OCI-LY1 (cell line): ENCODE results near the gene ATP7B.

Source experiments
- EZH2 ChIP-seq: fragments of 200-600 bp; sonication (generic), shearing (Covaris generic); IDR thresholded peaks from 2 replicates; pipeline ENCODE4 v1.8.0; 2017; ENCODE audit warnings: borderline replicate concordance, mixed run types, mild to moderate bottlenecking, antibody characterized with exemption, low read length, moderate library complexity, mixed read lengths
- TF ChIP-seq, protein P1 (sequence below): fragments of 200-600 bp; sonication (generic), shearing (Covaris generic); IDR thresholded peaks from 2 replicates; pipeline ENCODE4 v1.5.1; 2017; ENCODE audit warnings: mild to moderate bottlenecking, antibody characterized with exemption, low read length, moderate library complexity, mixed read lengths

DNA sequence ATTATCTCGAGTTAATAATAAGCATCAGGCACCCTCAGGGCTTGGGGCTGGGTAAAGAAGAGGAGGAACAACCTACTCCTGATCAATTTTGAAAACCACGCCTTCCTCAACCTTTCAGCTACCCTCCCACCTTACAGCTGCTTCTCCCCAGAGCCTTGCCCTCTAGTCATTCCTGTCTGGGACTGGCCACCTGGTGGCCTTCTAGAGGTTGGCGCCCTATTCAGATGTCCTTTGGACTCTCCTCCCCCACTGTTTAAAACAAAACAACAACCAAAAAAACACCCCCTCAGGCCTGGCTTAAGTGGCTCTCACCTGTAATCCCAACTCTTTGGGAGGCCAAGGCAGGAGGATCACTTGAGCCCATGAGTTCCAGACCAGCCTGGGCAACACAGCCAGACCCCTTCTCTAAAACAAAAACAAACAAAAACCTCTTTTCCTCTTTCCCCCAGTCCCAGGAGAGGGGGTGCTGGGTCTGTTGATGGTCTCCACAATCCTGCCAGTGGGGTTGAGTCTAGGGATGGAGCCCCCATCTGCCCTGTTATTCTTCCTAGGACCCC is 87.2 kb downstream of the ATP7B start:
- TF ChIP-seq, protein P1, sequence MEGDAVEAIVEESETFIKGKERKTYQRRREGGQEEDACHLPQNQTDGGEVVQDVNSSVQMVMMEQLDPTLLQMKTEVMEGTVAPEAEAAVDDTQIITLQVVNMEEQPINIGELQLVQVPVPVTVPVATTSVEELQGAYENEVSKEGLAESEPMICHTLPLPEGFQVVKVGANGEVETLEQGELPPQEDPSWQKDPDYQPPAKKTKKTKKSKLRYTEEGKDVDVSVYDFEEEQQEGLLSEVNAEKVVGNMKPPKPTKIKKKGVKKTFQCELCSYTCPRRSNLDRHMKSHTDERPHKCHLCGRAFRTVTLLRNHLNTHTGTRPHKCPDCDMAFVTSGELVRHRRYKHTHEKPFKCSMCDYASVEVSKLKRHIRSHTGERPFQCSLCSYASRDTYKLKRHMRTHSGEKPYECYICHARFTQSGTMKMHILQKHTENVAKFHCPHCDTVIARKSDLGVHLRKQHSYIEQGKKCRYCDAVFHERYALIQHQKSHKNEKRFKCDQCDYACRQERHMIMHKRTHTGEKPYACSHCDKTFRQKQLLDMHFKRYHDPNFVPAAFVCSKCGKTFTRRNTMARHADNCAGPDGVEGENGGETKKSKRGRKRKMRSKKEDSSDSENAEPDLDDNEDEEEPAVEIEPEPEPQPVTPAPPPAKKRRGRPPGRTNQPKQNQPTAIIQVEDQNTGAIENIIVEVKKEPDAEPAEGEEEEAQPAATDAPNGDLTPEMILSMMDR: no peak
- no peak for TF ChIP-seq EZH2
